Neutrophil (primary cell): ENCODE results near the gene BCL11A.

Experiments
- H3K27ac ChIP-seq: fragments of 200-600 bp; sonication (generic); 2 replicates; pipeline ENCODE4 v1.5.1; 2016; ENCODE audit warnings: mild to moderate bottlenecking, moderate library complexity
- H3K27me3 ChIP-seq: fragments of 200-600 bp; sonication (generic); 2 replicates; pipeline ENCODE4 v1.6.0; 2016; ENCODE audit warnings: mild to moderate bottlenecking
- H3K36me3 ChIP-seq: fragments of 200-600 bp; sonication (generic); 2 replicates; pipeline ENCODE4 v1.5.1; 2017
- H3K4me1 ChIP-seq, 2 experiments: fragments of 200-600 bp in 1 of 2; sonication (generic) in 1 of 2; 1 replicate in 1 of 2; 2 replicates in 1 of 2; pipeline versions ENCODE4 v1.5.1 to v1.6.1; 2013 to 2016; ENCODE audit warnings: low read depth in 1 of 2, low read length in 1 of 2, mild to moderate bottlenecking in 1 of 2, moderate library complexity in 1 of 2; ENCODE audit not compliant: control insufficient read depth in 1 of 2, insufficient read depth in 1 of 2
- H3K4me3 ChIP-seq, 2 experiments: fragments of 200-600 bp in 1 of 2; sonication (generic) in 1 of 2; 1 replicate in 1 of 2; 2 replicates in 1 of 2; pipeline ENCODE4 v1.5.1; 2013 to 2016; ENCODE audit warnings: low read depth in 1 of 2, low read length in 1 of 2, mild to moderate bottlenecking in 1 of 2, moderate library complexity in 1 of 2
- H3K9me3 ChIP-seq: fragments of 200-600 bp; sonication (generic); 2 replicates; pipeline ENCODE4 v1.5.1; 2016
- CTCF ChIP-seq: fragments of 200-600 bp; sonication (generic); IDR thresholded peaks from 2 replicates; pipeline ENCODE4 v1.5.1; 2016; ENCODE audit warnings: antibody characterized with exemption

The BCL11A gene

GRCh38 chr2:60496475-60496874 lies 57.0 kb downstream of the BCL11A start:
- Histone ChIP-seq H3K27ac (peak overlapping the region; percentile 0), H3K27me3 (no peaks in the 10 kb centered on the region), H3K9me3 (no peaks in the 10 kb centered on the region), H3K4me3 (no peak overlapping the region), H3K36me3 (no peaks in the 10 kb centered on the region), H3K4me1 (peaks cover 32 to 33% of the 10 kb centered on the region in 2 experiments)
- no peak for TF ChIP-seq CTCF

- peaks cover 36% of the 10 kb centered on the region in 2 experiments for H3K4me1 ChIP-seq
- no peak overlapping the region for H3K27ac ChIP-seq
- no peaks in the 10 kb centered on the region for H3K9me3 ChIP-seq
- TF ChIP-seq CTCF = no peak
- no peaks in the 10 kb centered on the region for H3K27me3 ChIP-seq
- no peaks in the 10 kb centered on the region for H3K36me3 ChIP-seq
- no peak overlapping the region for H3K4me3 ChIP-seq
Observed at GRCh38 chr2:60495041-60495625, 58.3 kb downstream of the BCL11A start.

GRCh38 chr2:60493804-60494387 lies 59.6 kb downstream of the BCL11A start:
- Histone ChIP-seq H3K27me3 (no peaks in the 10 kb centered on the region), H3K4me3 (no peak overlapping the region), H3K4me1 (peaks cover 24 to 29% of the 10 kb centered on the region in 2 experiments), H3K27ac (no peak overlapping the region), H3K36me3 (no peaks in the 10 kb centered on the region), H3K9me3 (no peaks in the 10 kb centered on the region)
- no peak for TF ChIP-seq CTCF

GRCh38 chr2:60492548-60492947 lies 60.9 kb downstream of the BCL11A start:
- Histone ChIP-seq H3K36me3 (no peaks in the 10 kb centered on the region), H3K4me3 (no peak overlapping the region), H3K4me1 (peaks cover 11 to 26% of the 10 kb centered on the region in 2 experiments), H3K9me3 (no peaks in the 10 kb centered on the region), H3K27me3 (no peaks in the 10 kb centered on the region), H3K27ac (no peak overlapping the region)
- TF ChIP-seq CTCF = no peak

- H3K9me3 ChIP-seq = no peaks in the 10 kb centered on the region
- H3K4me3 ChIP-seq = no peak overlapping the region
- TF ChIP-seq CTCF = no peak
- peak overlapping the region; percentile 48 for H3K27ac ChIP-seq
- no peaks in the 10 kb centered on the region for H3K27me3 ChIP-seq
- no peaks in the 10 kb centered on the region for H3K36me3 ChIP-seq
- peaks cover 24 to 39% of the 10 kb centered on the region in 2 experiments for H3K4me1 ChIP-seq
Observed at GRCh38 chr2:60490848-60491247, 62.6 kb downstream of the BCL11A start.
